ENCODE data around the gene FRZB. TPM values are rescaled to one million over a fixed set of nuclear protein-coding genes. Genes with fewer than 3 reads are reported as not detected.

FRZB gene
- total RNA-seq, 1 experiment from 2014 or later = not detected

DNA sequence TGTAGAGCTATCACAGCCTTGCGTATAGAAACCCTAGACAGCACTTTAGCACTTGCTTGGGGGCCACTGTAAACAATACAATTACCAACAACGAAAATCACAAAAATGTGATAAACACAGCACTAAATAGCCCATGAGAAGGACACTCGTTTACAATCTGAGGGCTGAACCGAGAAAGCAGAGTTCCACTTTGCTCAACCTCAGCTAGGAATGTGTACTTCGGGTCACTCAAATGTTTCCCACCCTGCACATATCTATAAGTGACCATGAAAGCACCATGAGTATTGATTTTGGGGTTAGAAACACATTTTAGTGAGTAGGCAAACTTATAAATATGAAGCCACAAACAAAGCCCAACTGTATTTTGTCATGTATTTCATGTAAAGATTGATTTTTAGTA lies 62.3 kb downstream of the FRZB start:
- no peak for DNase-seq (ENCODE audit: low read depth)

DNA sequence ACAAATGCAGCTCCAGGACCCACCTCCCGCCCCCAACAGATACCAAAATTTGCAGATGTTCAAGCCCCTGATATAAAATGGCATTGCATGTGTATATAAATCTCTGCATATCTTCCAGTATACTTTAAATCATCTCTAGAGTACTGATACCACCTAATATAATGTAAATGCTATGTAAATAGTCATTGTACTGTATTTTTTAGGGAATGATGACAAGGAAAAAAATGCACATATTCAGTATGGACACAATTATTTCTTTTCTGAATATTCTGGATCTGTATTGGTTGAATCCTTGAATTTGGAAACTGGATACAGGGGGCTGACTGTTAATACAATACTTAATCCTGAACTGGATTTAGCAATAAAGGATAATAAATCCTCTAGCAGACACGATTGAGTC lies 67.7 kb downstream of the FRZB start:
- no peak for DNase-seq (ENCODE audit: low read depth)

DNA sequence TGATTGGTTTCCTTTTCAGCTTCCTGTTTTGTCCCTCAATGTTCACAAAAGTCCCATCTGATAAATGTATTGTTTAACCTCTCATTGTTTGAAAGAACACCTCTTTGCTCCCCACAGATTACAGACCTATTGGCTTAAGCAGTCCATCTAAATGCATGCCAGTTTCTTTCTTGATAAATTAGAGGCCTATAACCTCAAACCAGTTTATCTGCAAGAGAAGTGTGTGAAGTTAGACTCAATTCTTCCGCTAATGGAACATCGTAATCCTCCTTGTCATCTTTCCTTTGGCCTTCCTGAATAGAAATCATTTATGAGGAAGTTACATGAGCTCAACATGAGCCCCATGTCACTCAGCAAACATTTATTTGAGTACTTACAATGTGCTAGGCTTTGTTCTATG lies 74.0 kb downstream of the FRZB start:
- no peak for DNase-seq (ENCODE audit: low read depth)

DNA sequence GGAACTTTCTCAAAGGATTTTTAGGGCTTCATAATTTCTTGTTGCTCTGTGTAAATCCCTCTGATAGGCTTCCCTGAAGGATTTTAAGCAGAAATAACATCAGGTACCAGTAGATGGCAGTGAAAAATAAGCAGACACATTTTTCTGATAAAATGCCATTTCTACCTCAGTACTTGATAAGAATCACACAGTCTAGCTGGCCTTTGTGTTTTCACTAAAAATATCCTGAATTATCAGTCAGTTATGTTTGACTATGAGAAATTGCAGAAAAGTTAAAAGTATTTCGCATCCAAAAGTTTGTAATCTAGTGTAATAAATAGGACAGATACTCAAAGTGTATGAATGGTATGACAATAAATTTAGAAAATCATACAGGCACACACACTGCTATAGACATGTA lies 81.7 kb downstream of the FRZB start:
- peak; percentile 42 for DNase-seq (ENCODE audit: low read depth)

DNA sequence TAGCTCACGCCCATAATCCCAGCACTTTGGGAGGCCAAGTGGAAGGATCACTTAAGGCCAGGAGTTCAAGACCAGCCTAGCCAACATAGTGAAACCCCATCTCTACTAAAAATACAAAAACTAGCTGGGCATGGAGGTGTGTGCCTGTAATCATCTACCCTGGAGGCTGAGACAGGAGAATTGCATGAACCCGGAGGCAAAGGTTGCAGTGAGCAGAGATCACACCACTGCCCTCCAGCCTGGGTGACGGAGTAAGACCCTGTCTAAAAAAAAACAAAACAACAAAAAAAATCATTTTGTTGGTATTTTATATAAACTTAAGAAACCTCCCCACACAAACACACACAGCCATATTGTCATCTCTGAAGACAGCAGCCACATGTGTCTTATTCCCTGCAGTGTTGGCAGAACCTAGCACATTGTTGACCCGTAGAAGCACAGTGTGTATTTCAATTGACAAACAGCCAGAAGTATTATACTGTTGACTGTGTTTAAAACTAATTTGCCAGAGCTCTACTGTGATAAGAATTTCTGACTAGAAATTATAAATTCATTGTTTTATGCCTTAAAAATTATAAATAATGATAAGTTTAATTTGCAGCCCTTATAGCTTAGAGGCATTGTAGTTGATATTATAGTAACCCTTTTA lies 82.3 kb downstream of the FRZB start:
- DNase-seq (ENCODE audit: low read depth) = no peak

Small RNAs within 50 kb of the gene (small RNA-seq; reads per million reads assigned to genes)
- not detected for gene RF00019
- gene RNU6-1122P = not detected

Other genes with a start within 250 kb of the FRZB start
- 84.6 and 84.7 TPM in 2 replicates for gene DNAJC10, start 150.4 kb downstream of the FRZB start, total RNA-seq (2014; rRNA removed; shearing (Covaris generic))
- 63.8 and 79.4 TPM in 2 replicates for gene NCKAP1, start 171.8 kb upstream of the FRZB start, total RNA-seq (2014; rRNA removed; shearing (Covaris generic))
- 1.2 and 3.2 TPM in 2 replicates for gene DUSP19, start 212.1 kb upstream of the FRZB start, total RNA-seq (2014; rRNA removed; shearing (Covaris generic))

All from HT1080 (cell line).